GM18520 (cell line): ENCODE results near the gene ZDHHC14.

Experiments
- ATAC-seq: cut with Tn5 transposase; IDR thresholded peaks from one replicate; pipeline ENCODE4 v1.9.1; 2021; ENCODE audit not compliant: unreplicated experiment

The ZDHHC14 gene

GRCh38 chr6:157531169-157531985 is 150.4 kb downstream of the ZDHHC14 start:
- ATAC-seq, result no peak

GRCh38 chr6:157531986-157532365 is 151.0 kb downstream of the ZDHHC14 start:
- ATAC-seq, result no peak

DNA sequence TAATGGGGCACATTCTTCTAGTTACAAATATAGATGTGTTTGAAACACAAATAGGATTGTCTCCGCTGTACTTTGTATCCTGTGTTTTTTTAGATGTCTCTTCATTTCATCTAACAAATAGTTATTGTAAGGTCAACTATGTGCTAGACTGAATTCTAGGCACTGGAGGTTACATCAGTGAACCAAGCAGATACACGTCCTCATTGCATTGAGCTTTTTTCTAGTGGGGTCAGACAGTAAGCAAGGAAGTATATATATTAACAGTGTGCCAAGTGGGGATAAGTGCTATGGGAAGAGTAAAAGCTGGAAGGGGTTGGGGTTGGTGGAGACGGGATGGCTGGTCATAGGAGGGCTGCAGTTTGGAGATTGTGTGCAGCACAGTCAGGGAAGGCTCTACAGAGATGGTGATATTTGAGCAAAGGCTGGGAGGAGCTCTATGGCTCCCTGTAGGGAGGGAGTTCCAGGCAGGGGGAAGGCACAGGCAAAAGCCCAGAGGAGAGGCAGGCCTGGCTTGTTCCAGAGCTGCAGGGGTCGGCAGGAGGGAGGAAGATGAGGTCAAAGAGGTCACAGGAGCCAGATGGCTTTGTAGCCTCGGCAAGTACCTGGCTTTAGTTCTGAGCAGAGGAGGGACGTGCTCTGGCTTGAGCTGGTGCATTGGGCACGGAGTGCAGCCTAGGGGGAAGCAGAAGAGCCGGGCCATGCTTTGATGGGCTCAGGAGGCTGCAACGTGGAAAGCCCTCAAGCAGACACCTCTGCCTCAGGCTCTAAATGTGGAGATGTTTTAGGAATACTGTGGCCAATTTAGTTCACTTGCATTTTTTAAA is 152.3 kb downstream of the ZDHHC14 start:
- ATAC-seq, result no peak

DNA sequence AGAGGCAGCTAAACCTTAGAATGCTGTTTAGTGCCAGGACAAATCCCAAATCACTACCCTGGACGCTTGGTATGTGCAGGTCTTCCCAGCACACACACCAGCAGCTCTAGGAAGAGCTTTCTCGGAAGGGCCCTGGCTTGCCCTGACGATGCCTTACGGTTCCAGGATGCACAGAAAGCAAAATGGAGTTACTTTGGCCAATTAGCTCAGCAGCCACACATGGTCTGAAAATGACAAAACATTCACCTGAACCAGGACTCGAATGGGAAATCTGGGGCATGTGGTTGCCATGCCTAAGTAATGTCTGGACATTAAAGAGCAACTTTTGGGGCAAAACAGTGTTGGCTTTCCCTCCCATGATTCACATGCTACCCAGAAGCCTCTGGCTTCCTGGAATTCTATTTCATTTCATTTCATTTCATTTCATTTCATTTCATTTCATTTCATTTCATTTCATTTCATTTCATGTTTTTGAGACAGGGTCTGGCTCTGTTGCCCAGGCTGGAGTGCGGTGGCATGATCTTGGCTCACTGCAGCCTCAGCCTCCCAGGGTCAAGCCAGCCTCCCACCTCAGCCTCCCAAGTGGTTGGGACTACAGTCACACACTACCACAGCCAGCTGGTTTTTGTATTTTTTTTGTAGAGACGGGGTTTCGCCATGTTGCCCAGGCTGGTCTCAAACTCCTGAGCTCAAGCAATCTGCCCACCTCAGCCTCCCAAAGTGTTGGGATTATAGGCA is 153.3 kb downstream of the ZDHHC14 start:
- no peak for ATAC-seq

- no peak for ATAC-seq
Observed at GRCh38 chr6:157534977-157535339, 154.0 kb downstream of the ZDHHC14 start.

DNA sequence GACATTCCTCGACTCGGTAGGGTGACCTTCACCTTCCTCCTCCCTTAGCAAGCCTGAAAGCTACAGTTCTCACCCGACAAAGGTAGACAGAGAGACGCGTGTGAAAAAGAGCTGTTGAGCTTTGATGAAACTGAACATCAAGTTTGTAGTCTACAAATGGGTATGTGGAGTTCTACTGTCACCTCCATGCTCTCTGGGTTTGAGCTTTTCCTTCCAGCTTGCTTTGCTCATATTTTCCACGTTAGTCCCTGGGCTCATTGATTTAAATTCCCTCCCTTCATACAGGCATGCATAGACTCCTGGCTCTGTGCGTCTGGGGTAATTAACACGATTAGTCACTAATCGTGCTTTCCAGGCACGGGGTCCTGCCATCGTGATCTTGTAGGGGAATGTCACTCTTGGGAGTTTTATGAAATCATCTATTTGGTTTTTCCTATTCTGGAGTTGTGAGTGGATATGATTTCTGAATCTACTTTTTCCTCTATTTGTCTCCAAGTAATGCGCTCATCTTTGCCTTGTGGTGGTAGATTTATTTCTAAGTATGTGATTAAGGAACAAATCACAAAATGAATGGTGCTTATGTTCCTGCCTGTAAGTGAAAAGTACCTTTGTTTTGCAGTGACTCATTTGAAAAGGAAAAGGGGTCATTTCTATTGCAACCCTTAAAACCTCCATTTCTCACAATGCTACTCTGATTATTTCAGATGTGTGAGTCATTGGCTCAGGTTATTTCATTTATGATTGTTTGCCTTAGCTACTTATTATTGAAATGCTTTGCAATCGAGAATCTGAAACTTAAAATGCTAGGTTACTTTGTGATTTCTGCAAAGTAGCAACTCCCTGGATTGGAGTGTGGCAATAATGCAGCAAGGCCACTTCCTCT is 154.6 kb downstream of the ZDHHC14 start:
- ATAC-seq, result peak; percentile 78

DNA sequence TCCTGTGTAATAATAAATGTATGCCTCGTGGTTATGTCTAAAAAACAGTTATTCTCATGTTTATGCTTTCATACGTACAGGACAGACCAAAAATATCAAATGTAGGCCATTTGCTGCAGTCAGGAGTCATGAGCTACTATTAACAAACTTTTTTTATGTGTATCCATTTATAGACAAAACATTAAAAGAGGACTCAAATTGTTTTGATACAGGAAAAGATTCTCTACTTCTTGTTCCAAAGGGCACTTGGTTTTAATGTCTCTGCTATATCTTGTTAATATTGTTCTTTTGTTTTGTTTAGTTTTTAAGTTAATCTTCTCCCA is 155.2 kb downstream of the ZDHHC14 start:
- ATAC-seq, result no peak

DNA sequence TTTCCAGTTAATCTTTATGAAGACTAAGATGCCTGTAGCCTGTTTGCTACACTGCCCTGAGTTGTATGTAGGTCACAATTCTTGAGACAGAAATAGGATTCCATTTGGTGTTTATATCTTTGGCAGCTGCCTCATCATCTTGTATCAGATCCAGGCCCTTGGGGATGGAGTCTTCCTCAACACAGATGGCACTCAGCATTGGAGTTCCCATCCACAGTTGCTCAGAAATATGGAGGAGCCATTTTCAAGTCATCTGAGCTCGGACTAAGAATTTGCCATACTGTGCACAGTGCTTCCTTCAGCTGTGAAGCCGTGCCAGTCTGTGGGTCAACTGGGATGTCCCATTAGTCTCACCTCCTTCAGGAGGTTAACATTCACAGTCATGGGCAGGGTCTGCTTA is 156.6 kb downstream of the ZDHHC14 start:
- no peak for ATAC-seq

DNA sequence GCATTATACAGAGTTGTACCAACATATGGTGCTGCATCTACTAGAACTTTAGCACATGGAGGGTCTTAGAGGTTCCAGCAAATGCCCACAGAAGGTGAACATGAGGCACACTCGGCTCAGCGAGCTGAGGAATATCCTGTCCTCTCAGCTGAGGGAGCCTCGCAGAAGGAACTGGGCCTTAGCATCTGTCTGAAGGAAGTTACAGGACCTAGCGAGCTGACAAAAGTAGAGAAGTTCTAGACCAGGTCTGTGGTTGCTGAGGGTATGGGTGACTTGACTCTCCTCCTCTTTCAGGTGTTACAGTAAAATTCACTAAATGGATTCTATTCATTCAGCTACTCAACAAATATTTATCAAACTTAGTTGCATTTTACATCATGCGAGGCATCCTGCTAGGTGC is 157.2 kb downstream of the ZDHHC14 start:
- no peak for ATAC-seq

DNA sequence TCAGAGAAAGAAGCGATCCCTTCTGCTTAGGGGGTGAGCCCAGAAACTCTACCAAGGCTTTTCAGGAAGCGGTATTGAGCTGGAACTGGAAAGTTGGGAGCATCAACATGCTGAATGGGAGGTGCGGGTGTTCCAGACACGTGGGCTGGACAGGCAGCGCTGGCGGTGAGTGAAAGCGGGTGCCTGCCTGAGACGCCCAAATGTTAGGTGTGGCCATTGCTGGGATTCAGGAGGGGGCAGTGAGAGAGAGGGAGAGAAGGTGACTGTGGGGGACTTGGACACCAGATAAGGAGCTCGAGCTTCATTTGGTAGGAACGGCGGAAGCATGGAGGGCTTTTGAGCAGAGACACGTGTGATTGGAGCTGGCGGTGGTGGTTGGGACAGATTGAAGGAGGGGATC is 157.7 kb downstream of the ZDHHC14 start:
- ATAC-seq, result no peak

DNA sequence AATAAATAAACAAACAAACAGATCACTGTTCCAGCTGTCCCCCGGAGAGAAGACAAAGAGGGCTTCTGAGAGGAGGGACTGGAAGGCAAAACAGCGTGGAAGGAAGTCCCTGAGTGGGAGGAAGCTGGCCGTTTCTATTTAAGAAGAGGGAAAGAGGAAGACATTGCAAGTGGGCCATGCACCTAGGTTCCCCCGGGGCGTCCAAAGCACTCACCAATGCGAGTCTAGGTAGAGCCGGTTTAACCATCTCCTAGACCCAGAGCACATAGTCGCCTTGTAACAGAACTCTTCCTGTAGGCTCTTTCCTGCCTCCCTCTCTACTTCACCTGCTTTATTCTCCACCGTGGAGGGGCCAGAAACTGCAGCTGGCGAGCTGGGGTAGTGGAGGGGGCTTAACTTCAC is 158.4 kb downstream of the ZDHHC14 start:
- no peak for ATAC-seq

- no peak for ATAC-seq
Observed at GRCh38 chr6:157539900-157540752, 159.1 kb downstream of the ZDHHC14 start.

- ATAC-seq, result no peak
Observed at GRCh38 chr6:157541618-157542413, 160.8 kb downstream of the ZDHHC14 start.

DNA sequence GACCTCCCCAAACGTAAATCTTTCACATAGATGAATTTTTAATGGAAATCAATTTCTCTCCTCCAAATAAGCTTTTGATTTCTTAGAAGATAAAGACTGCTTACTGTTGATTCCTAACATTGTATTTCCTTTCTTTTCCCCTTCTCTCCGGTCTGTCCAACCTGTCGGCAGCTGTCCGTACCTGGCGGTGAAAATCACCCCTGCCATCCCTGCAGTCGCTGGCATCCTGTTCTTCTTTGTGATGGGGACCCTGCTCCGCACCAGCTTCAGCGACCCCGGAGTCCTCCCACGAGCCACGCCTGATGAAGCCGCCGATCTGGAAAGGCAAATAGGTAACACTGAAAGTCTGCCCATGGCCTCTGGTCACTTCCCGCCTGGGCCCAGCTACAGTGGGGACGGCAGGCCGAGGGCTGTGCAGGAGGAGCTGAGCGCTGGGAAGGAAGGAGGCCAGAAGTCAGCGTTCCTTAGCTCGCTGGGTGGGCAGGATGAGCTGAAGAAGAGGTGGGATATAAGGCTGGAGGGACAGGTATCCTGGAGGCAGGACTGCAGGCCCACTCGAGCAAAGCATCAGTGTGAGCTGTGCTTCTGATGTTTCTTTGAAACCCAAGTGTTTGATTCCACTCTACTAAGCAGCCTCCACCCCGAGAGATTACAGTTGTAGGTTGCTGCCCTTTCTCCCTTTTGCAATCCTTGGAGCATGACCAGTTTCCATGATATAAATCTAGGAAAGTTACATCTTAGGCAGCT is 161.6 kb downstream of the ZDHHC14 start:
- no peak for ATAC-seq

DNA sequence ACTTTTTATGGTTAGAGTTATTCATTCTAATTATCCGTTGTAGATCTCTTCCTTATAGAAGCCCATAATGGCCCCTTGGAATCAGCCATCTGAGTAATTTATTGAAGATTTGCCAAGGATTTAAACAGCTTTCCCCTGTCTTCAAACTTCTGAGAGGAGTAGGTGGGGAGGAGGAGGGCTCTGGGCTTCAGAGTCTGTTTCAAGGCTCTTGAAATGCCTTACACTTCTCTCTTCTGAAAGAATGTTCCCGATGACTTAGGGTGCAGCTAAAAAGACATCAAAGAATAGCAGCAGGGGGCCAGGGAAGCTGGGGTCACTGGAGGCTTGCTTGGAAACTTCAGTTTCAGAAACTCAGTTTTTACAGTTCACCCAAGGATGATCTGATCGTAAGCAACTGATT is 165.3 kb downstream of the ZDHHC14 start:
- no peak for ATAC-seq

GRCh38 chr6:157547112-157547511 is 166.1 kb downstream of the ZDHHC14 start:
- ATAC-seq, result no peak

- no peak for ATAC-seq
Observed at GRCh38 chr6:157548635-157549467, 167.9 kb downstream of the ZDHHC14 start.

DNA sequence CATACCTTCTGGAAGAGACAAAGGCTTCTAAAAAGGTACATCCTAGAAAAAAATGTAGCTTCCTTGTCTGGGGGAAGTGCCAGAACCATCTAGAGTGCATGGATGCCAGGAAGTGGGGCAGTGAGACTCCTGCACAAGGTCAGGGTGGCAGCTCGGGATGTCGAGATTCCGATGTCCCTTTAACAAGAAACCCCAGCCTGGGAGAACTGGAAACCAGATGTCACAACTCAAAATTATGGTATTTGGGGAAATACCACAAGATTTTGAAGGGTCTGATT is 168.4 kb downstream of the ZDHHC14 start:
- ATAC-seq, result no peak
